Activated CD4-positive, alpha-beta T cell treated with anti-CD3 and anti-CD28 coated beads, Interleukin-2, amount 10 ng/mL, durations not matched to agents 24 days and 14 days (primary cell): ENCODE results near the gene EFCAB11. TPM values are rescaled to one million over a fixed set of nuclear protein-coding genes. Genes with fewer than 3 reads are reported as not detected.

ENCODE experiments used
- DNase-seq: peaks from one replicate; pipeline ENCODE4 v3.0.0; 2022
- H3K27ac Mint-ChIP-seq: one replicate; pipeline ENCODE4 v1.8.0; 2022; ENCODE audit warnings: mild to moderate bottlenecking, mixed read lengths
- H3K27me3 Mint-ChIP-seq: one replicate; pipeline ENCODE4 v1.8.0; 2022; ENCODE audit warnings: mixed read lengths
- H3K36me3 Mint-ChIP-seq: one replicate; pipeline ENCODE4 v1.8.0; 2022; ENCODE audit warnings: low read depth, mild to moderate bottlenecking, mixed read lengths
- H3K4me1 Mint-ChIP-seq: one replicate; pipeline ENCODE4 v1.8.0; 2021; ENCODE audit warnings: mixed read lengths
- H3K4me3 Mint-ChIP-seq: one replicate; pipeline ENCODE4 v1.8.0; 2022; ENCODE audit warnings: mild to moderate bottlenecking, moderate library complexity, mixed read lengths
- H3K9me3 Mint-ChIP-seq: one replicate; pipeline ENCODE4 v1.8.0; 2021; ENCODE audit warnings: mixed read lengths
- intact Hi-C: fragments of 100-400 bp; cut with micrococcal nuclease; formaldehyde crosslinking; loops from one replicate; pipeline ENCODE4 v1.15.1; 2023
- total RNA-seq: library from RNA; stranded (reverse); gene quantifications from 2 replicates; pipeline ENCODE4 v1.2.3, GENCODE V29; 2022

The EFCAB11 gene
- total RNA-seq, 1 donor from 2014 or later = 6.8 TPM

DNA sequence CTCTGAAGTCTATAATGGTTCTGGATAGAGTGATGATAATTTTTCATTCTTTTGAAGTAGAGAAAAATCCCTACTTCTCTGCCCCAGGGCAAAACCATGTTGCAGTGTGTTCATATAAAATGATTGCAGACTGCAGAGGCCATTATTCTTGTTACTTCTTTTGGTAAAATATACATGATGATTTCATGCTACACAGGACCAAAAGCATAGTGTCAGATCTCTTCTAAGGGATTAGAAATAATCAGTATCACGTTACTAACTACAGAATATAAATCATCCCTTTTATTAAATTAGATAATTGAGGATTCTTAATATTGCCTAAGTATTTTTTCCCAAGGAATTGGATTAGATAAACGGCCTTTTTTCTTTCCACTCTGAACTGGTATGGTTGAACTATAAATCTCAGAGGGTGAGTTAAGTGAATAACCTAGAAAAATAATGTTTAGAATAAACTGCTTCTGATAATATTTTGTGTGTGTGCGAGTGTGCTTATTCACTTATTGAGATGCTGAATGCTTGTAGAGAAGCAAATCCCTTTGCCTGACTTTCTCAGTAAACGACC, 156.2 kb downstream of the EFCAB11 start:
- Mint-ChIP-seq H3K4me1 (no peaks in the 10 kb centered on the region), H3K4me3 (no peak overlapping the region), H3K27me3 (peaks cover 4% of the 10 kb centered on the region), H3K9me3 (no peaks in the 10 kb centered on the region), H3K27ac (no peak overlapping the region), H3K36me3 (no peaks in the 10 kb centered on the region)
- intact Hi-C loops = no loop called here
- DNase-seq = no peak

GRCh38 chr14:89797148-89797547, 157.4 kb downstream of the EFCAB11 start:
- no peak for DNase-seq
- Mint-ChIP-seq H3K27ac (no peak overlapping the region), H3K4me3 (no peak overlapping the region), H3K9me3 (no peaks in the 10 kb centered on the region), H3K27me3 (peaks cover 6% of the 10 kb centered on the region), H3K4me1 (no peaks in the 10 kb centered on the region), H3K36me3 (no peaks in the 10 kb centered on the region)
- intact Hi-C loops = no loop called here

DNA sequence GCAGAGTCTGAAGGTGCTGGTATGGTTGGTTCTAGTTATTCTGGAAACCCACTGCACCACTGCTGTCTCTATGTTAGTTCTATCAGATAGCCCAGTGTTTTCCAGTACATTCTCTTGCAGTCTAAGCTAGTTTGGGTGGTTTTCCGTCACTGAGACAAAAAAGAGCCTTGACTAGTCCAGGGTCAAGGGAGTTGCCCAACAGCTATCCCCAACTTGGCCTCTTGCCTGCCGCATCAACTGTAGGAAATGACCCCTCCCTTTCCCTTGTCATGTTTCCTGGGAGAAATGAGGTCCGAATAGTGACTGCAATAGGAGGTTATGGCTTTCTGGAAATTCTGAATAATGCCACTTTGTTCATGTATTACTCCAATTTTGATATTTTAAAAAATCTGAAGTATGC, 160.4 kb downstream of the EFCAB11 start:
- H3K4me3 Mint-ChIP-seq = no peak overlapping the region
- H3K9me3 Mint-ChIP-seq = no peaks in the 10 kb centered on the region
- H3K36me3 Mint-ChIP-seq = no peaks in the 10 kb centered on the region
- H3K27ac Mint-ChIP-seq = no peak overlapping the region
- DNase-seq = no peak
- intact Hi-C loops = no loop called here
- no peaks in the 10 kb centered on the region for H3K4me1 Mint-ChIP-seq
- peaks cover 10% of the 10 kb centered on the region for H3K27me3 Mint-ChIP-seq

GRCh38 chr14:89793367-89793716, 161.2 kb downstream of the EFCAB11 start:
- Mint-ChIP-seq H3K27ac (no peak overlapping the region), H3K36me3 (no peaks in the 10 kb centered on the region), H3K4me3 (no peak overlapping the region), H3K9me3 (no peaks in the 10 kb centered on the region), H3K27me3 (peaks cover 10% of the 10 kb centered on the region), H3K4me1 (no peaks in the 10 kb centered on the region)
- intact Hi-C loops = no loop called here
- no peak for DNase-seq

- DNase-seq = no peak
- Mint-ChIP-seq H3K27me3 (peaks cover 10% of the 10 kb centered on the region), H3K9me3 (no peaks in the 10 kb centered on the region), H3K4me1 (no peaks in the 10 kb centered on the region), H3K4me3 (no peak overlapping the region), H3K36me3 (no peaks in the 10 kb centered on the region), H3K27ac (no peak overlapping the region)
- intact Hi-C loops = no loop called here
These were observed 161.8 kb downstream of the EFCAB11 start for GRCh38 chr14:89792489-89793366.

GRCh38 chr14:89787525-89787924, 167.0 kb downstream of the EFCAB11 start:
- DNase-seq = no peak
- intact Hi-C loops = no loop called here
- no peak overlapping the region for H3K27ac Mint-ChIP-seq
- no peak overlapping the region for H3K4me3 Mint-ChIP-seq
- H3K4me1 Mint-ChIP-seq = no peaks in the 10 kb centered on the region
- H3K9me3 Mint-ChIP-seq = no peaks in the 10 kb centered on the region
- no peaks in the 10 kb centered on the region for H3K36me3 Mint-ChIP-seq
- H3K27me3 Mint-ChIP-seq = peaks cover 7% of the 10 kb centered on the region

GRCh38 chr14:89781046-89781445, 173.5 kb downstream of the EFCAB11 start:
- DNase-seq = no peak
- H3K36me3 Mint-ChIP-seq = no peaks in the 10 kb centered on the region
- intact Hi-C loops = no loop called here
- peaks cover 10% of the 10 kb centered on the region for H3K9me3 Mint-ChIP-seq
- H3K4me1 Mint-ChIP-seq = no peaks in the 10 kb centered on the region
- H3K27ac Mint-ChIP-seq = no peak overlapping the region
- H3K4me3 Mint-ChIP-seq = no peak overlapping the region
- peaks cover 2% of the 10 kb centered on the region for H3K27me3 Mint-ChIP-seq

DNA sequence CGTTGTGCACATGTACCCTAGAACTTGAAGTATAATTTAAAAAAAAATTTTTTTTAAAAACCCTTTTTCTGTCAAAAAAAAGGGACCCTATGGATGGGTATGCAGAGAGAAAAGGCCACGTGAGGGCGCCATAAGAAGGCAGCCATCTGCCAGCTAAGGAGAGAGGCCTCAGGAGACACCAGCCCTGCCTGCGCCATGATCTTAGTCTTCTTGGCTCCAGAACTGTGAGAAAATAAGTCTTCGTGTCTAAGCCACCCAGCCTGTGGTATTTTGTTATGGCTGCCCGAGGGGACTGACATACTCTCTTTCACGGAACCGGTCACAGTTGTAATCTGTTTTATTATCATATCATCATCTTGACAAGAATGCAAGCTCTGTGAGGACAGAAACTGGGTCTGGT, 174.8 kb downstream of the EFCAB11 start:
- no peak for DNase-seq
- no peak overlapping the region for H3K4me3 Mint-ChIP-seq
- no peaks in the 10 kb centered on the region for H3K4me1 Mint-ChIP-seq
- H3K36me3 Mint-ChIP-seq = no peaks in the 10 kb centered on the region
- H3K9me3 Mint-ChIP-seq = peaks cover 10% of the 10 kb centered on the region
- H3K27ac Mint-ChIP-seq = no peak overlapping the region
- H3K27me3 Mint-ChIP-seq = peaks cover 5% of the 10 kb centered on the region
- intact Hi-C loops = loop anchor here (10.0 kb wide), 1 partner anchor 135 kb away; no protein-coding TSS in a partner anchor

- Mint-ChIP-seq H3K4me1 (peaks cover 19% of the 10 kb centered on the region), H3K9me3 (peaks cover 10% of the 10 kb centered on the region), H3K27ac (no peak overlapping the region), H3K36me3 (no peaks in the 10 kb centered on the region), H3K4me3 (no peak overlapping the region), H3K27me3 (peaks cover 15% of the 10 kb centered on the region)
- no peak for DNase-seq
- intact Hi-C loops = loop anchor here (10.0 kb wide), 1 partner anchor 139 kb away; no protein-coding TSS in a partner anchor
These were observed 178.6 kb downstream of the EFCAB11 start for GRCh38 chr14:89775946-89776345.

- H3K4me3 Mint-ChIP-seq = no peak overlapping the region
- peaks cover 19% of the 10 kb centered on the region for H3K4me1 Mint-ChIP-seq
- intact Hi-C loops = loop anchor here (10.0 kb wide), 1 partner anchor 140 kb away; no protein-coding TSS in a partner anchor
- H3K27me3 Mint-ChIP-seq = peaks cover 20% of the 10 kb centered on the region
- H3K9me3 Mint-ChIP-seq = peaks cover 10% of the 10 kb centered on the region
- no peak overlapping the region for H3K27ac Mint-ChIP-seq
- no peaks in the 10 kb centered on the region for H3K36me3 Mint-ChIP-seq
- DNase-seq = no peak
These were observed 179.4 kb downstream of the EFCAB11 start for GRCh38 chr14:89775151-89775550.

- intact Hi-C loops = loop anchor here (5.0 to 10.0 kb wide), 4 partner anchors 51 to 611 kb away; no protein-coding TSS in a partner anchor
- H3K4me1 Mint-ChIP-seq = peaks cover 19% of the 10 kb centered on the region
- peak; percentile 84 for DNase-seq
- H3K27me3 Mint-ChIP-seq = peaks cover 20% of the 10 kb centered on the region
- H3K4me3 Mint-ChIP-seq = peak overlapping the region; percentile 60
- no peak overlapping the region for H3K27ac Mint-ChIP-seq
- no peaks in the 10 kb centered on the region for H3K36me3 Mint-ChIP-seq
- peaks cover 6% of the 10 kb centered on the region for H3K9me3 Mint-ChIP-seq
These were observed 180.8 kb downstream of the EFCAB11 start for GRCh38 chr14:89773644-89774316.

GRCh38 chr14:89773151-89773550, 181.4 kb downstream of the EFCAB11 start:
- intact Hi-C loops = loop anchor here (5.0 to 10.0 kb wide), 4 partner anchors 51 to 611 kb away; no protein-coding TSS in a partner anchor
- no peak overlapping the region for H3K27ac Mint-ChIP-seq
- peaks cover 19% of the 10 kb centered on the region for H3K4me1 Mint-ChIP-seq
- peak overlapping the region; percentile 60 for H3K4me3 Mint-ChIP-seq
- peaks cover 20% of the 10 kb centered on the region for H3K27me3 Mint-ChIP-seq
- no peaks in the 10 kb centered on the region for H3K36me3 Mint-ChIP-seq
- no peak for DNase-seq
- no peaks in the 10 kb centered on the region for H3K9me3 Mint-ChIP-seq

DNA sequence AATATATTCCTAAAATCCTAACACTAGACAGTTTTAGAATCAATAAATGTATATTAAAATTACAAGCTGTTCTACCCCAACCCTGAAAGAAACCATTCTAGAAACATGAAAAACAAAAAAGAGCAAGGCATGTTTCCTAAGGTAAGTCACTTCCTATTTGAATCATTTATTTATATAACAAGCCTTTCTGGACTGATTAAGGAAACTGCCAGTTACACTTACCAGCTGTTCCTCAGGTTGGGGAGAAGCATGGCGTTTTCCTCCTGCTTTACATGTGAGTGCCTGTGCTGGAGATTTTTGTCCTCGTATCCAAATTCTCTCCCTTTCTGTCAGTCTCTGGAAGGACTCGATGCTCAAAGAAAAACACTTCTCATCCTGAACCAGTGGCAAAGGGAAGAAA, 183.3 kb downstream of the EFCAB11 start:
- H3K9me3 Mint-ChIP-seq = no peaks in the 10 kb centered on the region
- intact Hi-C loops = loop anchor here (5.0 to 10.0 kb wide), 4 partner anchors 49 to 609 kb away; no protein-coding TSS in a partner anchor
- no peak overlapping the region for H3K27ac Mint-ChIP-seq
- peaks cover 28% of the 10 kb centered on the region for H3K4me1 Mint-ChIP-seq
- H3K4me3 Mint-ChIP-seq = no peak overlapping the region
- no peaks in the 10 kb centered on the region for H3K36me3 Mint-ChIP-seq
- peaks cover 18% of the 10 kb centered on the region for H3K27me3 Mint-ChIP-seq
- no peak for DNase-seq

DNA sequence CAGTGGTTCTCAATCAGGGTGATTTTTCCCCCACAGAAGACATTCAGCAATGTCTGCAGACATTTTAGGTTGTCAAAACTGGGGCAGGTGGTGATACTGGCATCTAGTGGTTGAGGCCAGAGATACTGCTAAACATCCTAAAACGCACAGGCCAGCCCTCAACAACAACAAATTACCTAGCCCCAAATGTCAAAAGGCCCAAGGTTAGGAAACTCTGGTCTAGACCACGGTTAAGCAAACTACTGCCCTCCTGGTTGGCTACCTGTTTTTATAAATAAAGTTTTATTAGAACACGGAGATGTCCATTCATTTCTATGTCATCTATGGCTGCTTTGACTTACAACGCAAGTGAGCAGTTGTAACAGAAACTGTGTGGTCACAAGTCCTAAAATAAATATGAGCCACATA, 186.7 kb downstream of the EFCAB11 start:
- Mint-ChIP-seq H3K4me1 (peaks cover 16% of the 10 kb centered on the region), H3K9me3 (no peaks in the 10 kb centered on the region), H3K36me3 (no peaks in the 10 kb centered on the region), H3K27me3 (peaks cover 12% of the 10 kb centered on the region), H3K4me3 (no peak overlapping the region), H3K27ac (peak overlapping the region; percentile 12)
- intact Hi-C loops = loop anchor here (1.0 to 5.0 kb wide), 6 partner anchors 91 to 728 kb away; partner anchors contain the start of gene FOXN3
- DNase-seq = peak; percentile 89
